AG08396 (cell line): ENCODE results near the gene TRIB2.
A peak's percentile ranks its signal among the peaks of the same experiment; 100 is the strongest.

Experiments
- DNase-seq: peaks from one replicate; pipeline ENCODE4 v3.0.0; 2012; ENCODE audit warnings: low spot score, mixed read lengths

The TRIB2 gene

DNA sequence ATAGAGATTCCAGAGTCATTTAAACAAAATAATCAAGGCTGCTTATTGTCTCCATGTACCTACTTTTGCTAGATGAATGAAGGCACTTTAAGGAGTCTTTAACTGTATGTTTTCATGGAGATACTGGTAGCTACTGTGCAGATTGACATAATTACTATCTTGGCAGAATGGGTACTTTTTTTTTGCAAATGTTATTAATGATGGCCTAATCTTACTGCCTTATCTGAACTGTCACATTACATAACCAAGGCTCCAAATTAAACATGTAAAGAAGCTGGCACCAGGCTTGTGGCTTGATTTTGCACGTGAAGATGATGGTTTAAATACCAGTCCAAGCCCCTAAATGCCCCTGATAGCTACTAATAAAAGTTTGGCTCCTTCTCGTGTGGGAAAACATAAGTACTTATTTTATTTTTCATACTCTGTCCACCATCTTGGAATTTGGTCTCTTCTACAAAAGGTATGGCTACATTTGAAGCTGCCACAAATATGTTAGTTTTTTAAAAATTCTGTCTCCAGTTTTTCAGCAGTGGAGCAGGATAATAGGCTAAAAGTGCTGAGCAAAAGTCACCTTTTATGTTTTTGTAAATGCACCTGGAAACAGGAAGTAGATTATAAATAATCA is 4.1 kb downstream of the TRIB2 start:
- no peak for DNase-seq

DNA sequence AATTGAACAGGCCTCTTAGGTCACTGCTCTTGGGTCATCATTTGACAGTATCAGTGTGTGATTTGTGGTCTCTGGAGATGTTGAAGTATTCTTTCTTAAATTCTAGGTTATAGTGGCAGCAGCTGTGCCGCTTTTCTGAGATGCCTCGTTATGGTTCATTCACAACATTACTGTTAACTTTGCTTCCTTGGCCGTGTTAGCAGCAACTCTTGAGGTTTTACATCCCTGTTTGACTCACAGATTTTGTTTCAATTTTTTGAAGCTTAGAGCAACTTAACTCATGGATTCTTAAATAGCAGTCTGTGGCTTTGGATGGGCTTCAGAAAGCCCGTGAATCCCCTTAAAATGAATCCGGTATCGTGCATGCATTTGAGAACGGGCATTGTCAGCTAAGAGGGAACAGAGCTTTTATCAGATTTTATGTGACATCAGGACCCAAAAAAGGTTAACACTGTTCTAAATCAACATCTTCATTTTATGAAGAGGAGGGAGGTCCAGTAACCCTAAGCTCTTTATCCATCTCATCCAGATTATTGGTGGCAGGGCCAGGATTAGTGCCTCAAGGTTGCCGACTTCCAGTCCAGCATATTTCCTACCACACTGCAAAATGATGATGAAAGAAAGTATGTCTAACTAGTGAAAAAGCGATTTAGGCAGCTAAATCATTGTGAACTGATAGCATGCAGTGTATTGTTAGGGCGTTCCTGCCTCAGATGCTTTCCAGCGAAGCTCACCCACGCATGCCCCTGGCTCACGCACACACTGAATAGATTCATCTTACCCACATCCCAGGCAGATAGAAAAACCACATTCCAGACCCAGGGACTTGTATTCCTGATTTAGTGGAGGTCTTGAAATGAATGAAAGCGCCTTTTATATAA is 5.1 kb downstream of the TRIB2 start:
- DNase-seq: peak; percentile 52

DNA sequence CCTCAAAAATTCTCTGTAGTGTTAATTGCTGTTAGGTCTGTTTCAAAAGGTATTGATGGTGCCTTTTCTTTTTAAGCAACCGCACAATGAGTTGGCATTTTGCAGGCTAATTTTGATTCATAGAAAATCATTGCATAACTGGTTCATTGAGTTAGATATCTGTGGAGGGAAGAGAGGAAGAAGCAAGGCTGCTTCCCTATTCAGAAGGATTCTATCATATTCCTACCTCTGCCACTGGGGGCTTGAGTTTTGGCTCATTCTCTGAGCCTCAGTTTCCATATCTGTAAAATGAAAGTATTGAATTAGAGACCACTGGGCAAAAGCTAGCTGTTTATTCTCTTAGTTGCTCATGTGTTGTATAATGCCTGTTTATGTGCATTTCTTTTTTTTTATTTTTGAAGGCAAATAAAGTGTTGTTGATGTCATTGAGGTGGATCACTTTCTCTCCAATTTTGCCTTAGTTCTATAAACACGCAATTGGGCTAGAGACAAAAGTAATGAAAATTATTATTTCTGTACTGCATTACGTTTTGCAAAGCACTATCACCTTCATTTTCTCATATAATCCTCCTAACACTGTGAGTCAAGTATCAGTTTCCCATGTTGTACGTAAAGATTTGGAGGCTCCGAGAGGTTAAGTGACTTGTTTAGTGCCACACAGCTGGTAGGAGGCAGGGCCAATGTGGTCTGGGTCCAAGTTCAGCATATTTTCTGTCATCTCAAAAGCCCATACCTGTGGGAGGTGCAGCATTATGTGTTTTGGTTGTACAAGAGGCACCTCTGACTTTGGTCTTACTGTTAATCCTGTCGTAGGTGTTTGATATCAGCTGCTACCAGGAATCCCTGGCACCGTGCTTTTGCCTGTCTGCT is 5.9 kb downstream of the TRIB2 start:
- DNase-seq: no peak

DNA sequence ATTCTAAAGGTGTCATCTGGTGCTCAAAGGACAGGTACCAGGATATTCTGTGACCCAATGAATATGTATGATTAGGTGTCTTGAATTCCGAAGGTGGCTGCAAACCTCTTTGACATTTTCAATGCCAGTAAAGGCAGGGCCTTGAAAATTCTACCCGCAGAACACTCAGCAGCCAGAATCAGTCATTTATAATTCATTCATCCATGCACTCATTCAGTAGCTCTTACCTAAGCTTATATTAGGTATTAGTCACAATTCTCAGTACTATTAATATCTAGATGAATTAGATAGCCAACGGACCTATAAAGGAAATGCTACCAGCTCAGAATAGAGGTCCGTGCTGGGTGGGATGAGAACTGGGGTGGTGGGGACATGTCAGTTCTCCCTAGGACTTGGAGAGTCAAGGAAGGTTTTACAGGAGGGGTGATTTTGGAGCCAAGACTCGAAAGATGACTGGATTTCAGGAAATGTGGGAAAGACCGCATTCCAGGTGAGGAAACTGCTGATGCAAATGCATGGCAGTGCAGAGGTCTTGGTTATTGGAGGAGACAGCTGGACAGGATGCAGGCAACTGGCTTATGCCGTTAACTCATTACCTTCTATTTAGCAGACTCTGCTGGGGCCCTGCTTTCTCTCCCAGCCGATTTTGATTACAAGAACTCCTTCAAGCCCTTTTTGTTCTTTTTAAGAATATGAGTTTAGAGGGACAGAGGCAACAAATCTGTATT is 7.2 kb downstream of the TRIB2 start:
- DNase-seq: no peak

DNA sequence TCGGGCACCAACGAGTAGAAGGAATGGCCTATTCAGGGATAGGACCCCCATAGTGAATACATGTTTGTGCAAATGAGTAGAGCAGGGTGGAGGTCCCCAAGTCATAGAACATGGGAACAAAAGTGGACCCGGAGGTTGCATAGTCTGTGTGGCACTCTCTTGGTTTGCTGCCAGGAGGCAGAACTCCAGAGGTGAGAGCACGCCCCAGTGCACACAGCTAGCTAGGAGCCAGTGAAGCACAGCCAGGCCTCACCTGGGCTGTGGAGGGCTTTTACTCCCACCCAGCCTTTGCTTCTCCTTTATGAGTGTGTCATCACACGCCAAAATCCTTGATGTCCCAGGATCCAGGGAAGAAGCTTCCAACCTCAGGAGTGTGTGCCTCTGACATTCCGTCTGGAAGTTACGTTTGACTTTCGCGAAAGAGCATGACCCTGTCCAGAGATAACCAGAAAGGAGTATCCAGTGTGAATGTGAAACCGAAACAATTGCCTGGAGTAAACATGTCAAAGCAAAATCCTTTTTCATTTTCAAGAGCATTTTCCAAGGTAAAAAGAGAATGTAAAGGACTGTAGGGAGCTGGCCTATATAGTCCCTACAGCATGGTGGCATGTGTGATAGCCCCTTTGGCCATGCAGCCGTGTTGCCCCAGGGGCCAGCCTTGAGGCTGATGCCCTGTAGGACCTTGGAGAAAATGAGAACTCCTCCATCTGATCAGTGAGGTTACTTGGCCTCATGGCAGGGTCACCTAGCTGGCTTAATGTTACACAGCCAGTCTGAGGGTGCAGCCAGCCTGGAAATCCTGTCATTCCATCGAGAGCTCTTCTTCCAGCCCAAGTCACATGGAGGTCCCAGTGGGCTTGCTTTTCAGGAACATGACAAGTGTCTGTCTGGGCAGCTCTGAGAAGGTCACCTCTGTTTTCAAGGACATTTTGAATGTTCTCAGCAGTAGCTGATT is 8.8 kb downstream of the TRIB2 start:
- no peak for DNase-seq

DNA sequence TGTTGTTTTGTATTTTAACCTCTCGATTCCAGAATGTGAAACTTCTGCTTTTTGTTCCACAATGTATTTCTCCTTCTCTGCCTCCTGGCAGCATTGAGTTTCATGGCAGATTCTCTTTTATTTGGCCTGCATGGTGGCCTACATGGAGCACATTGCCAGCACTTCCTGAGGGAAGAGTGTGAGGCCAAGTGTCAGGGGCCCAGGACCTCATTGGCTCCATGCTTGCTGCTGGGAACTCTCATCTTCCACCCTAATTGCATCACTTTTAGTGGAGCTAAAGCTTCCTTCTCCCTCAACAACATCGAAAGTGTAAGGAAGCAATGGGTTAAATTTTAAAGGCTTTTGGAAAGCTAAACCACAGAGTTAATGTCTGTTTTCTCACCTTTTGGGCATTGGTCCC is 9.5 kb downstream of the TRIB2 start:
- no peak for DNase-seq

DNA sequence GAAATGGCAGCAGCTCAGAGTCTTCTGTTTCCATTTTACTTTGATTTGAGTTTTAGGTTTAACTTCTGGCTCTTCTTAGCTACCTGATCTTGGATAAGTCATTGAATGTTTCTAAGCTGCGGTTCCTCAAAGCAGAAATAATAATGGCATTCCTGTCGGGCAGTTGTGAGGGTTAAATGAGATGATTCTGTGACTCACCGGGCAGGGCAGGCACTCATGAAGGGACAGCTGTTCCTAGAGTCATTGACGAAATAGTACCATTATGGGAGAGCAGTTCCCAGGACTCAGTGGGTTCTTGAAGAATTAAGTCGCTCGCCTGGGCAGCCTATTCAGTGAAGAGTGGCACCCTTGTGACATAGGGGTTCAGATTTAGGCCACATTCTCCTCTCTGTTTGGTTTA is 10.3 kb downstream of the TRIB2 start:
- no peak for DNase-seq

DNA sequence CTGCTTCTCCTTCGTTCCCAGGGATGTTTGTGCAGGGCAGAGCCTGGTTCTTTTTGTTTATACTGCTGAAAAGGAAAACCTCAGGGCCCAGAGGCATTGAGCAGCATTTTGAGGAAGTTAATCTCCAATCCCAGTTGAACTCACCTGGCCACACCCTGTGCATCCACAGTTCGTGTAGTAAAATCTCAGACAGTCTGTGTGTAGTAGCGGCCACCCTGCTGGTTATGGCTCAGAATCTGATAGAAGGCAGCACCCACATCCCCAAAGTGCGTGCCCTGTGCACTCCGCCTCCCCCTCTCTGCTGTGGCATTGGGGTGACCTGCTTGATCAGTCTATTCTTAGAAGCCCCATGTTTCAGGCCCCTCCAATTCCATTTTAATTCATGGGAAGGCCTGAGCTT is 10.9 kb downstream of the TRIB2 start:
- no peak for DNase-seq

DNA sequence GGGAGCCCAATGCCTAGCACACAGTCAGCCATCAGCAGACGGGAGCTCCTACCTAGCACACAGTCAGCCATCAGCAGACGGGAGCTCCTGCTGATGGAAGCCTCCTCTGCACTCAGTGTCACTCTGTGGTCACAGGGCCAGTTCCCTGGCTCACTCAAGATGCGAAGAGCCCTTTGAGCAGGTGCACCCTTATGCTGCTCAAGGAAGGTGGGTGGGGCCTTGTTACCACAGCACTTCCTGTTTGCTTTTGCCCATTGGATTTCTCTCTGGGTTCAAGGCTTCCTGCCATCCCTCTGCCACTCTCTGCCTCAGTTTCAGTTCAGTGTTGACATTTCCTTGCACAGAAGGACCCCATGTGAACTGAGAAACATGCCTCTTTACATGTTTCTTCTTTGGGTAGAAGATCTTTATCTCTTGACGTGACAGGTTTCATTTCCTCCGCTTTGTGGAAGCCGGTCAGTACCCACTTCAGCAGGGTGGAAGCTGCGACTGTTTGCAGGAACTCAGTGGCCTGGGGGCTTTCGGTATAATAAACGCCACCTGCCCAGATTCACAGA is 11.6 kb downstream of the TRIB2 start:
- DNase-seq: no peak

DNA sequence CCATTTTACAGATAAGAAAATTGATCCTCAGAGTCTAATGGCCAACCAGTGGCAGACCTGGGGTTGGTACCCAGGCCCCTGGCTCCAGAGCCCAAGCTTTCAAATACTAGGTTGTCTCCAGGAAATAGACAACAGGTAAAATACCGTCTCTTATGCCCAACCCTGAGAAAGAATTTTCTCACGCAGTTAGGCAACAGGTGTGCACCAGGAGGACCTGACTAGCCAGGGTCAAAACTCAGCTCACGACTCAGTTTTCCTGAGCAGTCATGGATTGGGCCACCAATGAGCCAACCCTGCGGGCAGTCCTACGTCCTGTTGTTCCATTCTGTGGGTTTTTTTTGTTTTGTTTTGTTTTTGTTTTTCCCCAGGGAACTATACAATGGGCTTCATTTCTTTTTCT is 13.5 kb downstream of the TRIB2 start:
- DNase-seq: no peak

DNA sequence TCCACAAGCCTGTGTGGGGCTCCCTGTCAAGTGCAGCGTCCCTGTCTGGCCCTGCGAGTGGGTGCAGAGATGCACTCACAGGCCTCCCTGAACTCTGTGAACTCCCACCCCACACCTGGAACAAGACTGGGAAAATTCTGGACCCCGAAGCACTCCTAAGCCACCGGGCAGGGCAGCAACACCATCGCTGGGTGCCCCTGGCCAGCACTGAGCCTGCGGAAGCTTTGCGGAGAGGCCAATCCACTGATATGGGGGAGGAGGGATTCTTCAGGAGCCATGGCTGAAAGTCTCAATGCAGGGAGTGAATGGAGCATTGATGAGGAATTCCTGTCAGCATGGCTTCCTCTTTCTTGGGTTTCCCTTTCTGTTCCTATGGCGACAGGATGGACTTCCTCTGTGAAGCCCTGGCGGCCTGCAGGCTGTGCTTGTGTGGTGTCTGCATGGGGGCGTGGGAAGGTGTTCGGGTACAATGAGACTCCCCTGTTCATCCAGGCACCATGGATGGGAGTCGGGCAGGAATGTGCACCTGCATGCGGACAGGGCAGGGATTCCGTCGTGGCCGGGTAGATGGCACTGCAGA is 15.1 kb downstream of the TRIB2 start:
- no peak for DNase-seq

DNA sequence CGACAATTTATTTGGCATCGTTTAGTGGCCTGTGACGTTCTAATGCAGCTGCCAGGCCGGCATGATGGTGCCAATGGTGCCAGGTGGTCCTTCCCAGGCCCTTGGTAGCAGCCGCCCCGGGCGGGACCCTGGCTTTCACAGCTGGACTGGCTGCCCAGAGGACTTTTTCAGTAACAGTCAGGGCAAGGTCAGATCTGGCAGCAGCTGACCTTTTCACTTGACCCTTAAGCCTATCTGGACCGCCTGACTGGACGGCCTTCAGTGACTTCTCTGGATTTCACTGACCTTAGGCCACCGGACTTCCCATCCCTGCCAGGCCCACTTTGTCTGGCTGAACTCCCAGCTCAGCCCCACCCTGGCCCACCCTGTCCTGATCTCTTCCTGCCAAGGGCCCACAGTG is 15.9 kb downstream of the TRIB2 start:
- no peak for DNase-seq

DNA sequence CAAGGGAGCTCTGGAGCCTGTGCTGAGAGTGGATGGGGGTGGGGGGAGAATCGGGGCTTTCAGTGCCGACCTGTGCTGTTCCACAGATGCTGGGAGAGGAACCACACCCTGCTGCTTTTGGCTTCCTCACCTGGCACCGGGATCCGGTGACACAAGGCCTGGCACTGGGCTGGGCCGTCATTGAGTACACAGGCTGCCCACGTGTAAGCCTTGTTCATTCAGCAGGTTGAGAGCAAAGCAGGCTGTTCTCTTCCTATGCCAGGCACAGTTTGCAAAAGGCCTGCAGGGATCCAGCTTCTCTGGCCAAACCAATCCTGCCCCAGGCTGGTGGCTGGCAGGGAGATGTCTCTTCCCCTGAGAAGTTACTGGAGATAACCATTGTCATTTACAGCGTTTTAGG is 17.1 kb downstream of the TRIB2 start:
- no peak for DNase-seq

DNA sequence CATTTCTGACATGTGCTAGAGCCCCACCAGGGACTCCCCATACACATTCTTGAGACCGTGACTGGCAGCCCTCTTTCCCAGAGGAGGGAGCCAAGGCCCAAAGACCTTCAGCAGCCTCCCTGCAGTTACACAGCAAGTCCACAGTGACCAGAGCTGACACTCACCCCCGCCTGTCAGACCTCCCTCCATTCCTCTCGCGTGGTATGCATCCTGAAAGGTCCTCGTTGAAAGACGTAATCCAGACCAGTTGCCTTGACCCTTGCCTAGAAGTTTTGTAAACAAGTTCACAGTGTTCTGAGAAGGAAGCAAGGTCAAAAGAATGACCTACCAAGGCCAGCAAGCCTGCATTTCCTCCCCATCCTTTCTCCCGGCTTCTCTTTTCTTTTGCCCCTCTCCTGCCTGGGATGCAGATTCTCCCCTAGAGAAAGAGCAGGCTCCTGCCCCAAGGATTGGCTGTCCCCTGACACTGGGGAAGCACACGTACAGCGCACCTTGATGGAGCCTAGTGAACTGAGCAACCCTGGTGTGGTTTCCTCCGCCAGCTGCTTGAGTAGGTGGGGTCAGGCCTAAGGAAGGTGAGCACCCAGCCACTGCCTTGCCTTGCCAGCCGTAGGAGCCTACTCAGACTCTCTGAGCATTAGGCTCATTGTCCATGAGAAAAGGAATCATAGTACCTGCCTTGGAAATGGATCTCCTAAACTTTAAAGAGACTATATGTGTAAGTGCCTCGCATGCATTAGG is 18.3 kb downstream of the TRIB2 start:
- DNase-seq: no peak

DNA sequence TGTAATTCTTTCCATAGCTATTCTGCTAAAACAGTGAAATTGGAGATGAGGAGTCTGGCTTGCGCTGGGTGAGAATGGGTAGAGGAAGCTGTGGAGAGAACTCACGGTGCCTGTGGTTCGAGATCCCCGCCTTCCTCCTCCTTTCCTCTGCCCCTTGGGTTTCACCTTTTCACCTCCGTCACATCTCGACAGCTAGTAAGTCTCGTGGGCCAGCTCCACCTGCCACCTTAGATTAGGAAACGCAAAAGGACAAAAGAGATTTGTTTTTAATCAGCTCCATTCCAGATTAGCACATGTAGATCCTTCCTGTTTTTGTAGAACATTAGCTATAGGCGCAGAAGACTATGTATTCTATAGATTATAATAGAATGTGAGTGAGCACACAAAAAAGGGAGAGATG is 20.6 kb downstream of the TRIB2 start:
- no peak for DNase-seq

DNA sequence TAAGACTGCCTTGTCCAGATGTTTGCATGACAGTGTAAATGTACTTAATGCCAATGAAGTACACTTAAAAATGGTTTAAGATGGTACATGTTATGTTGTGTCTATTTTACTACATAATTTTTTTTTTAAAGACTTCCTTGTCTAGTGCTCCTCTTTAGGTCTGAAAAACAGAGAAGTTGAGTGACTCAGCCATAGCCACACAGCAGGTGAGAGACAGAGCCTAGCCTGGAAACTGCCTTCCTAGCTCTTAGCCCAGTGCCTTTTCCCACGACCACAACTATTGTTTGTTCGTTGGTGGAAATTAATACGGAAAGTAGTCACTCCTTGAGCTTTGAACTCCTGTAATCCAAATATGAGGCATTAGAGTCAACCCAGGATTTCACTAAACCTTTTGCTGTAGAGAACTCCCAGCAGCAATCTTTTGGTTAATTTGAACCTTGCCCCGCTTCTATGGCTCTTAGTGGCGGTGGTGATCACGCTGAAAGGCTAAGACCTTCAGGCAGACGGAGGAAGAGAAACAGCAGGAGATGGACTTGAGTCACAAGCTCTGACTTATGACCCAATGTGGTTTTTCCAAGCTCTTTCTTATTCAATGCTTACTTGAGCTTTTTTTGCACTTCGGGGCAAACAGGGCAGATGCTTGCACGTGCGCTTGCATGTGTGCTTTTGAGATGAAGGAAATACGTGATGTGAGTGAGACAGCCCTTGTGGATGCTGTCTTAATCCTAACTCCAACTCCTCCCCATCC is 21.2 kb downstream of the TRIB2 start:
- DNase-seq: no peak

DNA sequence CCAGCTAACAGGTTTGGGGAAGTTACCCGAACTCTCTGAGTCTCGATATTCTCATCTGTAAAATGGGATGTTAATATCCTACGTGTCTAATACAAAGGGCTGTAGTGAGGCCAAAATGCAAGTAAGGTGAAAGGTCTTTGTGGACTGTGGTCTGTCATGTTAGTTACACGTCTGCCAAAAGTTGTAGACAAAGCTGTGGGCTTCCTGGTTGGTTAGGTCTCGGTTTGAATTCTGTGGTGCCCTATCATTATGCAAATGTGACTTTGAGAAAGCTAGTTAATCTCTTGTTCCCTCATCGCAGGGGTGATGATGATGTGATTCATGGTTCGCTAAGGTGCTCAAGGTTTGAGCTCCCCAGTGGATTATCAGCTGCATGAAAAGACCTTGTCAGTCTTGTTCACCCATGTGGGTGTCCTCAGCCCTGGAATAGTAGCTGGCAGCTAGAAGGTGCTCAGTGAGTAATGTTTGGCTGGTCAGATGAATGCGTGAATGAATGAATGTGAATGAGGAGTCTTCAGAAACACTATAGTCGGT is 23.1 kb downstream of the TRIB2 start:
- DNase-seq: no peak

DNA sequence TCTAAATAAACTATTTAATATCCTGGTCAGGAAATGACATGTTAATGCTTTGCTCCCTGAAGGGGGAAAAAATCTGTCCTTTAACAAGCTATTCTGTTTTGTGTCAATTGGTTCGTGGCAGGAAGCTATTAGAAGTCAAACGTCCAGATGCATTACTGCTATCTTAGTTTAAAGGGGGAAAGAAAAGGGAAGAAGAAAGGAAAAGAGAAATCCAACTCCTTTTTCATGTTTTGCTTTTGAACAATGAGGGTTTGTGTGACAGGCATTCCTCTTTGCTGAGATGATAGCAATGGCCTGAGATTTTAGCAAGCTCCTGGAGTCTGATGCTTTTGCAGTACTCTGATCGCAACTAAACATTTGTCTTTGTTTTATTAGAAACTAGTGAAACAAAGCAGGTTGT is 24.6 kb downstream of the TRIB2 start:
- no peak for DNase-seq

DNA sequence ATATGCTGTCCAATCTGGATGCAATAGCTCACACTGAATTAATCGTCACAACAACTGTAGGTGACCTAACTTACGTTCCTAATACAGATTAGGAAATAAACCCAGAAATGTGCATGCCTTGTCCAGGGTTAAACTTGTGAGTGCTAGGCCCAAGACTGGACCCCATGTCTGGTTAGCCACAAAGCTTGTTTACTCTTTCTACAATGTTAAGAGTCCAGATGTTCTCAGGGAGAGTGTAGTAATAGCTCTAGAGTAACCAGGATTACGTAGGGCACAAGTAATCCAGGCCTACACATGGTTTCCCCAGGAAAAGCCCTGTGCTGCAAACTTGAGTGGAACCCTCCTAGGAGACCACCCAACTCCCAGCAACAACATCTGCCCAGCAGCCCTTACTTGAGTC is 26.2 kb downstream of the TRIB2 start:
- DNase-seq: no peak
